Measurements from ENCODE around the gene MAP3K5.

GRCh38 chr6:136739071-136739470 is 53.2 kb downstream of the MAP3K5 start:
- TF ChIP-seq POLR2A (IDR thresholded peaks at IDR 0.05), result no peak
- no peak for TF ChIP-seq CTCF (IDR thresholded peaks at IDR 0.05)

Data from adrenal gland (tissue), 5 donors.